NCI-H2081 treated with DMSO at 0.1 percent for 48 hours (cell line): ENCODE measurements around the gene ANAPC2.

ENCODE experiments used
- DNase-seq: peaks from one replicate; lab custom pipeline; 2025; lab: John Stamatoyannopoulos, UW

Gene ANAPC2

GRCh38 chr9:137227054-137227852 lies 38.9 kb upstream of the ANAPC2 start, which contains the start of gene RNF224:
TSS of gene RNF224 (plus strand) at chr9:137227502. CDS start at chr9:137228336, 834 bp downstream.
- no peak for DNase-seq

- no peak for DNase-seq
Observed at GRCh38 chr9:137226338-137227053, 38.1 kb upstream of the ANAPC2 start.

DNA sequence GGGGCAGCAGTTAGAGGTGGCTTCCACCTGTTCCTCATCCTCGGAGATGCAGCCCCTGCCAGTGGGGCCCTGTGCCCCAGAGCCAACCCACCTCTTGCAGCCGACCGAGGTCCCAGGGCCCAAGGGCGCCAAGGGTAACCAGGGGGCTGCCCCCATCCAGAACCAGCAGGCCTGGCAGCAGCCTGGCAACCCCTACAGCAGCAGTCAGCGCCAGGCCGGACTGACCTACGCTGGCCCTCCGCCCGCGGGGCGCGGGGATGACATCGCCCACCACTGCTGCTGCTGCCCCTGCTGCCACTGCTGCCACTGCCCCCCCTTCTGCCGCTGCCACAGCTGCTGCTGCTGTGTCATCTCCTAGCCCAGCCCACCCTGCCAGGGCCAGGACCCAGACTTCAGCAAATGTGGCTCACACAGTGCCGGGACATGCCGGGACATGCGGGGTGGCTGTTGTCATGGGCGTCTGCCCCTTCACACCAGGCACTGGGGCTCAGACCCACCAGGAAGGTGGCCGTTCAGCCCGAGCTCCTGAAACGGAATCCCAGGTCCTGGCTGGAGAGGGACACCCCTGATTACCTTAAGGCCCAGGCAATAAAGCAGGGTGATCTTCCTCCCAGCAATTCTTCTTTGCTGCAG lies 37.5 kb upstream of the ANAPC2 start:
- no peak for DNase-seq

DNA sequence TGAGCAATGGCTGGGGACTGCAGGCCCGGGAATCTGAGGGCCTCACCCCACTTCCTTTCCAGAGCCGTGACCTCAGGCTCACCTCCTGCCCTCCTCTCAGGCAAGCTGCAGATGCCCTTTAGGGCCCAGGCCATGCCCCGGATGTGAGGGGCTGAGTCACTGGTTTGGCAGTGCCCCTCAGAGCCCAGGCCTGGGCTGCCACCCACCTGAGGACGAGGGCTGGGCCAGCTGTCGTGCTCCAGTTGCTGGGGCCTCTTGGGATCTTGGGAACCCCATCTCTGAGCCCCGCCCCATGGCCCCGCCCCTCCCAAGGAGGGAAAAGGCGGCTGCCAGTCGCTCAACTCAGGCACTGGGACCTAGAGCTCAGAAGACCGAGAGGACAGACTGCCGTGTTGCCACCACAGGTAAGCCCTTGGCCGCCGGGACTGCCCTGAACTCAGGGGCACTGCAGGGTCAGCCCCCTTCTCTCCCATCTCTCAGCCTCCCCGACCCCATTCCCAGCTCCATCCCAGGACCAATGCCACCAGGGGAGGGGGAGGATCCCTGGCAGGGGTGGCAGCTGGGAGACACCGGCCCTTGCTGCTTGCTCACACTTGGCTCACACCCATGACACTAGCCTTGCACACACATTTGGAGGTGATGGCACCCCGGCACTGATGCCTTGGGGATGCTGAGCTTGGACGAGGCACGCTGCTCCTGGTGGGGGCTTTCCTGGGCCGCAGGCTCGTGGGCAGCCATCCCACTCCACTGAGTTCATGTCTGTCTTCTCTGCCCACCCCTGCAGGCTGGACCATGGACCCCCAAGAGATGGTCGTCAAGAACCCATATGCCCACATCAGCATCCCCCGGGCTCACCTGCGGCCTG lies 36.7 kb upstream of the ANAPC2 start, which contains the start of gene CYSRT1:
TSS of gene CYSRT1 (plus strand) at position 345 of the 865 bp plus-strand sequence. CDS start at position 793, 448 bp downstream.
- no peak for DNase-seq

DNA sequence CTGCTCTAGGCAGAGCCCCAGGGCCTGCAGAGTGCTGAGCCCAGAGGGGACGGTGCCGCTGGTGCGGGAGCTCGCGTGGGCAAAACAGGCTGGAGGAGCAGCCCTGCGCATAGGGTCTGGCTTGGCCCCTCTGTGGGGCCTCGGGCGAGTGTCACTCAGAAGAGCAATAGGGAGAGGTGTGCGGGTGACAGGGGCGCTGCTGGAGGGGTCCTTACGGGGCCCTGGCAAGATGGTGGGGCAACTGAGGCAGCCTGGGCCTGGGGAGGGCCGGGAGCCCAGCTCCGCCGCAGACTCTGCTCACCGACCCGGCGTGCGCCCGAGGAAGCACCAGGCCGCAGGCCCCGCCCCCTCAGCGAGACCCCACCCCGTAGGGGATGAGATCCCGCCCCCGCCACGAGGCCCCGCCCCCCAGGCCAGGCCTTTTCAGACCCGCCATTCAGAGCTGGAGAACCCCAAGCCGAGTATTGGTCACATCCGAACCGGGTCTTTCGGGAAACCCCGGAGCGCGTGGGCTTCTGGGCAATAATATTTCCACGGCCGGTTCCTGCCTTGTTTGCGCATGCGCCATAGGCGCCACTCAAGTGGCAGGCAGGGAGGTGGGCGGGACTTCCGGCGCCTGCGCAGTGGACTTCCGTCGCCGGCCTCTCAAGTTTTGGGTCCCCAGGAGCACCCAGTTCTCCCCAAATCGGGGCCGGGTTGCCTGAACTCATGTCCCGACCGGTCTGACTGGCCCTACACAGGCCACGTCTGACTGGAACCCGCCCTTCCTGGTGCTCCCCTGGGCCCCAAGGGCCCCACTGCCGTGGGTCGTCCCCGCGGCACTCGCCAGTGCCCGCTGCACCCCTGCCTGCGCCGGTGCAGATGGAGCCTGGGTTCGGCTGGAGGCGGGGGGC lies 35.0 kb upstream of the ANAPC2 start:
- DNase-seq: peak; percentile 89

DNA sequence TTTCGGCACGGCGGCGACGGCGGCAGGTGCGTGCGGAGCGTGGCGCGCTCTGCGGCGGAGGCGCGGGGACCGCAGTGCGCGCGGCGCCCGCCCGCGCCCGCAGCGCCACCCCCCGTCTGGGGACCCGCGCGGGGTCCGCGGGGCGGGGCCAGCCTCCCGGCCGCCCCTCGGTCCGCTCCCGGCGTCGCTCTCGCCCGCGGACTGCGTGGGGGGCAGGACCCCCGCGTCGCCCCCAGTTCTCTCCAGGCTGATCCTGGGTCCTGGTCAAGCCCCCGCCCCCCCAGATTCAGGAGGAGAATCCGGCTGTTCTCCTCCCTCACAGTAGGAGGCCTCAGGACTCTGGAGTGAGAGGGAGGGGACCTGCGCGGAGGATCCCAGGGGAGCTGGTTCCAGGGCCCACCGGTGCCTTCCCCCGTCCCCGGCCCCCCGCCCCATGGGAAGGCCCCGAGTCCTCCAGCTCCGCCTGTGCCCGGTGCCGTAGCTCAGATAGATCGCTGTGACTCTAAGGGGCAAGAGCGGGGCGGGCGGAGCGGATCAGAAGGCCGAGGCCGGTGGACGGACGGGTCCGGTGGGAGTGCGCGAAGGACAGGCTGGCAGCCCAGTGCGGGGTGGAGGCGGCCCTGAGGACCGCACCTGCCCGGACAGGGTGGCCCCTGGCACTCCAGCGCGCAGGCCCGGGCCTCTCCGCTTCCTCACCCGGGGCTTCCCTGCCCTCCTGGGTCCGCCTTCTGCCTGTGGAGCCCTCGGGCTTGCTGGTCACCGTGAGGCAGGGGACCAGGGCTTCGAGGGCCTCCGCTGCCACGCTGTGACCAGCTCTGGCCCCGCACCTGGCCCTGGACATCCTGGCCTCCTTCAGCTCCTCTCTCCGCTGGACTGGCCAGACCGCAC lies 34.1 kb upstream of the ANAPC2 start, which contains the start of gene RNF208:
TSS of gene RNF208 (minus strand) at position 51 of the 888 bp plus-strand sequence. CDS start 1,028 bp downstream, outside the sequence.
- no peak for DNase-seq

- no peak for DNase-seq
Observed at GRCh38 chr9:137221506-137222111, 33.2 kb upstream of the ANAPC2 start.

- DNase-seq: no peak
Observed at GRCh38 chr9:137221095-137221505, 32.7 kb upstream of the ANAPC2 start.

DNA sequence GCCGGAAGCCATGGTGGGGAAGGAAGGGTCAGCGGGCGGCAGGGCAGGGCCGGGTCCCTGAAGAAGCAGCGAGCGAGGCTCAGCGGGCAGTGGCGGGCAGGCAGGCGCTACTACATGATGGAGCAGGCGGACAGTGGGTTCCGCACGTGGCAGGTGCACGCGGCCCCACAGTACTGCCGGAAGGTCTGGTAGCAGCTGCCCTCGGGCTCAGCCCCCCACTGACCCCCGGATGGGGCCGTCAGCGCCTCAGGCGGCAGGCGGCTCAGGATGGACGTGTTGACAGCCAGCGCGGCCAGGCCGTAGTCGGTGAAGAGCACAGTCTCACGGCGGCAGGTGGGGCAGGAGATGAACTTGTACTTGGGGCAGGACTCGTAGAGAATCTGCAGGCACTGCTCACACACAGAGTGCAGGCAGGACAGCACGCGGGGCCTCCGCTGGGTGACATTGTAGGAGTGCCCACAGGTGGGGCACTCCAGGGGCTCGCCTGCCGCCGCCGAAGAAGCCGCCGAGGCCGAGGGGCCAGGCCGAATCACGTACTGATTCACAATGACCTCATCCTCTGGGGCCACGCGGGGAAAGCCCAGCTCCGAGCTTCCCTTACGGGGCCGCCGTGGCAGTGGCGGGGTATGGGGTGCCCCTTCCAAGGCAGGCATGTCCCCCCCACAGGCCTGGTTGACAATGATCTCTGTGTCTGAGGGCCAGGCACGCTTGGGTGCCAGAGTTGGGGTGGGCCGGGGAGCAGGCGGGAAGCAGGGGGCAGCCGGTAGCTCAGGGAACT lies 32.1 kb upstream of the ANAPC2 start:
- no peak for DNase-seq

DNA sequence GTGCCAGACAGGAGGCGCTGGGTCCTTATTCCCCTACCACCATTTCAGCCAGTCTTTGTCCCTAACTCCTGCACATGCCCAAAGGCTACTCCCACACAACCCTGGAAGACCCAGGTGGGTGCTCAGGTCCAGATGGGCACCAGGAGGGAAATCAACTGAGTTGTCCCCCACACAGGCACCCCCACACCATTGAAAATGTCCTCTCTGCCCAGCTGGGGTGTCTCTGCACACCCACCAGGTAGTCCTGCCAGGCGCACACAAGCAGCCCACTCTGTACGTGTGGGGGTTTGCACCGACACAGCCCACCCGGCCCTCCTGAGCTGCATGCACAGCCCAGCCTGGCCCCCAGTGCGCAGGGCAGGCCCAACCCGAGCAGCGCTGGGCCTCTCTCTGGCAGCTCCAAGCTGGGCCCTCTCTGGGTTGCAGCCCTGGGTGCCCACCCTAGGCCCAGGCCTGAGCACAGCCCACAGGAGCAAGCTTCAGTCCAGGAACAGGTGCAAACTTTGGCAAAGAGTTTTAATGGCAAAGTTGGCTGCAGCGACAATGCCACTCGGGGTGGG lies 31.5 kb upstream of the ANAPC2 start:
- DNase-seq: no peak

DNA sequence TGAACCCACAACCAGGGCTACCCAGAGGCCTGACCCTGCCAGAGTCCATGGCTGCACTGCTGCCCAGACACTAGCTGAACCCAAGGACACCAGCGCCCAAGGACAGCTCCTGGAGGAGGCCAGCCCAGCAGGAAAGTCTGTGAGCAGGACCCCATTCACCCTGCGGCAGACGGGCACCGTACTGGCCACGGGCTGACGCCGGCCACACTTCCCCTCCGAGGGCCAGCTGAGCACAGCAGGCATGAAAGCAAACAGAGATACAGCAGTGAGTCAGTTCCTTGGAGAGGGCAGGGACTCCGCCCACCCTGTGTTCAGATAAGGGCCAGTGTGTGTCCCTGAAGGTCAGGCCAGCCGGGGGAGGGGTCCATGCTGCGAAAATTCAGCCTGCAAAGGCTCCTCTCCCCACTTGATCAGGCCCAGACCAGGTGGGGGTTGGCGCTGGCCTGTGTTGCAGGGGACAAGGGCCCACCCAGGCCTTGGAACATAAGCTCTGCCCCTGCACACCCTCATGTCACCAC lies 30.5 kb upstream of the ANAPC2 start:
- no peak for DNase-seq

GRCh38 chr9:137218212-137218753 lies 29.9 kb upstream of the ANAPC2 start:
- DNase-seq: no peak

GRCh38 chr9:137217276-137218211 lies 29.2 kb upstream of the ANAPC2 start:
- no peak for DNase-seq

GRCh38 chr9:137216188-137216965 lies 28.0 kb upstream of the ANAPC2 start:
- no peak for DNase-seq

DNA sequence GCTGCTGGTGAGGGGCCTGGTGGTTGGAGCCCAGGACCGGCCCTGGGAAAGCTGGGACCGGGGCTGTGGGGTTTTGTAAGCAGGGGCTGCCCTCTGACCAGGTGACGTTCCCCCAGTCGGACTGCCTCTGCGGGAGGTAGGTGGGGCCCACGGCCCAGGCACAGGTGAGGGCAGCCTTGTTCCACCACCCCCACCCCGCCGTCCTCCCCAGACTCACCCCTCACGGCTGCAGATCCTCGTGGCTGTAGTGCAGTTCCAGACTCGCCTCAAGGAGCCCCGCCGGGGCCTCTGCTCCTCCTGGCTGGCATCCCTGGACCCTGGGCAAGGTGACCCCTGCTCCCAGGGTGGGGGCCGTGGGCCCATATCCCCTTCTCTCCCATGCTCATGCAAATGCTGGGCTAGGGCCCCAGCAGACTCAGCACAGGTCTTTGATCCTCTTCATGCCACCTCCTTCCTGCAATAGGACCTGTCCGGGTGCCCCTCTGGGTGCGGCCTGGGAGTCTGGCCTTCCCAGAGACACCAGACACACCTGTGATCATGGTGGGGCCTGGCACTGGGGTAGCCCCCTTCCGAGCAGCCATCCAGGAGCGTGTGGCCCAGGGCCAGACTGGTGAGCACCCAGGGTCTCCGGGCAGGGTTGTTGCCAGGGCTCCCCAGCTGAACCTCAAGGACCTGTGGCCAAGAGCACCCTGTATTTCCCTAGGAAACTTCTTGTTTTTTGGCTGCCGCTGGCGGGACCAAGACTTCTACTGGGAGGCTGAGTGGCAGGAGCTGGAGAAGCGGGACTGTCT lies 27.0 kb upstream of the ANAPC2 start:
- no peak for DNase-seq
